B cell (primary cell): ENCODE measurements around the gene ITLN2.

Experiments used
- EZH2 ChIP-seq: IDR thresholded peaks from 2 replicates; pipeline ENCODE4 v1.6.1; 2012; ENCODE audit warnings: borderline replicate concordance, low read depth, mild to moderate bottlenecking, moderate library complexity, low read length; ENCODE audit not compliant: insufficient read depth, poor library complexity, severe bottlenecking
- TF ChIP-seq, protein P1 (sequence below): fragments of 200-600 bp; IDR thresholded peaks from one replicate; pipeline ENCODE4 v1.8.0; 2022; ENCODE audit warnings: antibody characterized with exemption, mild to moderate bottlenecking

DNA sequence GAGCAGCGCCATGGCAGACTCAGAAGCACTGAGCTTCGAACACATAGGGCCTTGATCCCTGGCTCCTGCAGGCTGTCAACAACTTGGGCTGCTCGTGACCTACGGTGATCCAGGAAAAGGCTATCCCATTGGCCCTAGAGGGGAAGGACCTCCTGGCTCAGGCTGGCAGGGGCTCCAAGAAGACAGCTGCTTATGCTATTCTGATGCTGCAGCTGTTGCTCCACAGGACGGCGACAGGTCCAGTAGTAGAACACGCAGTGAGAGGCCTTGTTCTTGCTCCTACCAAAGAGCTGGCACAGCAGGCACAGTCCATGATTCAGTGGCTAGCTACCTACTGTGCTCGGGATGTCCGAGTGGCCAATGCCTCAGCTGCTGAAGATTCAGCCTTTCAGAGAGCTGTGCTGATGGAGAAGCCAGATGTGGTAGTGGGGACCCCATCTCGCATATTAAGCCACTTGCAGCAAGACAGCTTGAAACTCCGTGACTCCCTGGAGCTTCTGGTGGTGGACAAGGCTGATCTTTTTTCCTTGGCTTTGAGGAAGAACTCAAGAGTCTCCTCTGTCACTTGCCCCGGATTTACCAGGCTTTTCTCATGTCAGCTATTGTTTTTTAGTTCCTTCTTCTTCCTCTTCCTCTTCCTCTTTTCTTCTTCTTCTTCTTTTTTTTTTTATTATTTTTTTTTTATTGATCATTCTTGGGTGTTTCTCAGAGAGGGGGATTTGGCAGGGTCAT lies 18.9 kb downstream of the ITLN2 start:
- TF ChIP-seq, protein P1, sequence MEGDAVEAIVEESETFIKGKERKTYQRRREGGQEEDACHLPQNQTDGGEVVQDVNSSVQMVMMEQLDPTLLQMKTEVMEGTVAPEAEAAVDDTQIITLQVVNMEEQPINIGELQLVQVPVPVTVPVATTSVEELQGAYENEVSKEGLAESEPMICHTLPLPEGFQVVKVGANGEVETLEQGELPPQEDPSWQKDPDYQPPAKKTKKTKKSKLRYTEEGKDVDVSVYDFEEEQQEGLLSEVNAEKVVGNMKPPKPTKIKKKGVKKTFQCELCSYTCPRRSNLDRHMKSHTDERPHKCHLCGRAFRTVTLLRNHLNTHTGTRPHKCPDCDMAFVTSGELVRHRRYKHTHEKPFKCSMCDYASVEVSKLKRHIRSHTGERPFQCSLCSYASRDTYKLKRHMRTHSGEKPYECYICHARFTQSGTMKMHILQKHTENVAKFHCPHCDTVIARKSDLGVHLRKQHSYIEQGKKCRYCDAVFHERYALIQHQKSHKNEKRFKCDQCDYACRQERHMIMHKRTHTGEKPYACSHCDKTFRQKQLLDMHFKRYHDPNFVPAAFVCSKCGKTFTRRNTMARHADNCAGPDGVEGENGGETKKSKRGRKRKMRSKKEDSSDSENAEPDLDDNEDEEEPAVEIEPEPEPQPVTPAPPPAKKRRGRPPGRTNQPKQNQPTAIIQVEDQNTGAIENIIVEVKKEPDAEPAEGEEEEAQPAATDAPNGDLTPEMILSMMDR = no peak
- no peak for TF ChIP-seq EZH2
